Measurements from ENCODE around the gene CAPZB.

The CAPZB gene

DNA sequence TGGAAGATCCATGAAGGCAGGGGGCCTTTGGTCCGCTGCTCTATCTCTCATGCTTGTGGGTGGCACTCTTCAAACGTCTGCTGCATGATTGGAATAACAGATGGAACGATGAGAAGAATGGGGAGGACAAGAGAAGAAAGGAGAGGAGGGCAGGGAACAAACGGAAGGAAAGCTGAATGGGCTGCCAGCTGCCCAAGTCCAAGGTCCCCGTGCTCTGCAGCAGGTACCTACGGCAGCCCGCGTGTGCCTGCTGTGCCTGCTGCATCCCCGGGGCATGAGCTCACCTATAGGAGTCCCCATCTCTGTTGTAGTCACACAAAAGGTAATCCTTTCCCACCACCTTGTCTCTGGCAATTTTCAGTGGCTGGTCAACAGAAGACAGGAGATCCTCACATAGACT is 100.1 kb downstream of the CAPZB start:
- DNase-seq (ENCODE audit: low read depth), result no peak

DNA sequence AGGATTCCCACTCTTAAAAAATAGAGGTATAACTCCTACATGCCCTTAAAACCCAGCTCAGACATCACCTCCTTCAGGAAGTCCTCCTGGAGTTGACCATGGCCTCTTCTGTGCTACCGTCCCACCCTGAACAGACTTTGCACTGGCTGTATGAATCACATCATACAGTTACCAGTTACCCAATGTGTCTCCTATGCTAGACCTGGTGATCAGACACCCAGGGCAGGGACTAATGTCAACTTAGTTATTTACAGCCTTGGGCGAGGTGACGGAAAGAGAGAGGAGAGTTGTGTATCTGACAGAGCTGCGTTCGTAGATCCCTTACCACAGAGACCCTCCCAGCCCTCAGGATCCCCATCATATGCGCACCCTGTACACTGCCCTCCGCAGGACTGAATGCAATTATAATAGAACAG is 100.6 kb downstream of the CAPZB start:
- DNase-seq (ENCODE audit: low read depth), result no peak

DNA sequence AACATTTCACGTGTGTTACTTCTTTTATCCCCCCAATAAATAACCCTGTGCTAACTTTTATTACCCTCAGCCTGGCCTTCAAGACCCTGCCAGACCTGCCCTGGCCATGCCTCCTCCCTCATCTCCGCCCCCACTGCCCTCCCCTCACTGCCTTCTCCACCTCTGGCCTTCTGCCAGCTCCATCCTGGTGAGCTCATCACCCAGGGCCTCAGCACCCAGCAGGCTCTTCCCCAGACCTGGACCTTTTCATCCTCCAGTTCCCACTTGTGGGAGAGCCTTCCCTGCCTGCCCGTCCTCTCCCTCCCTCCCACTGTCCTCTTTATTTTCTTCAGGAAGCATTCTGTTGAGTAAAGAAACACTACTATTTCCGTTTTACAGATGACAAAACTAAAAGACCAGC is 101.2 kb downstream of the CAPZB start:
- no peak for DNase-seq (ENCODE audit: low read depth)

DNA sequence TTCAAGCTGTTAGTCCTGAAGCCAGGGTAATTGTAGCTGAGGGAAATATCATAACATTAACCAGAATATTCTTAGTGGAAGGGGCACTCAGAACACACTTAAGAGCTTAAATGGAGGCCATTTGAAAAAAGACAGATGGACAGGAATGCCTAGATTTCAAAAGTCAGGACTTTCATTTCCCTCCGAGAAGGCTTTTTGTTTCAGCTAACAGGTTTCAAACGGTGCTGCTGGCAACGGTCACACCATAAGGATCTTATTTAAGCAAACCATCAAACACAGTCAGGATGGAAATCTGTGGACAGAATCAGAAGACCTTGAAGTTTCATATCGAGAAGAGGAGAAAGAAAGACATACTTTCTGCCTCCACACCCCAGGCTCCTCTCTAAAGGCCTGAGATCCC is 103.1 kb downstream of the CAPZB start:
- DNase-seq (ENCODE audit: low read depth), result no peak

DNA sequence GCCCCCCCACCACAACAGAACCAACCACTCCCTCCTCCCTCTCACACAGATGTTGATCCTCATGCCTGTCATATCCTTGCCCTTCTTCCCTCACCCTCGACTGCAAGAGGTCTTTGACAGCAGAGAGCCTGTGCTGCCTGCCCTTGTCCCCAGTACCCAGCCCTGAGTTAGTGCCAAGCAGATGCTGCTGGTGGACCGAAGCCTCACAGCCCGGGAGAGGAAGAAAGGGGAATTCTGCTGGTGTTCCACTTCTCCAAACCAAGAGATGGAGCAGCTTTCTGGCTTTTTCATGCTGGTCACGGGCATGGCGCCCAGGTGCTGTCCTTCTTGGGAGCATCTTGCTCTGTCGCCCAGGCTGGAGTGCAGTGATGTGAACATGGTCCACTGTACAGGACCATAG is 104.1 kb downstream of the CAPZB start:
- no peak for DNase-seq (ENCODE audit: low read depth)

DNA sequence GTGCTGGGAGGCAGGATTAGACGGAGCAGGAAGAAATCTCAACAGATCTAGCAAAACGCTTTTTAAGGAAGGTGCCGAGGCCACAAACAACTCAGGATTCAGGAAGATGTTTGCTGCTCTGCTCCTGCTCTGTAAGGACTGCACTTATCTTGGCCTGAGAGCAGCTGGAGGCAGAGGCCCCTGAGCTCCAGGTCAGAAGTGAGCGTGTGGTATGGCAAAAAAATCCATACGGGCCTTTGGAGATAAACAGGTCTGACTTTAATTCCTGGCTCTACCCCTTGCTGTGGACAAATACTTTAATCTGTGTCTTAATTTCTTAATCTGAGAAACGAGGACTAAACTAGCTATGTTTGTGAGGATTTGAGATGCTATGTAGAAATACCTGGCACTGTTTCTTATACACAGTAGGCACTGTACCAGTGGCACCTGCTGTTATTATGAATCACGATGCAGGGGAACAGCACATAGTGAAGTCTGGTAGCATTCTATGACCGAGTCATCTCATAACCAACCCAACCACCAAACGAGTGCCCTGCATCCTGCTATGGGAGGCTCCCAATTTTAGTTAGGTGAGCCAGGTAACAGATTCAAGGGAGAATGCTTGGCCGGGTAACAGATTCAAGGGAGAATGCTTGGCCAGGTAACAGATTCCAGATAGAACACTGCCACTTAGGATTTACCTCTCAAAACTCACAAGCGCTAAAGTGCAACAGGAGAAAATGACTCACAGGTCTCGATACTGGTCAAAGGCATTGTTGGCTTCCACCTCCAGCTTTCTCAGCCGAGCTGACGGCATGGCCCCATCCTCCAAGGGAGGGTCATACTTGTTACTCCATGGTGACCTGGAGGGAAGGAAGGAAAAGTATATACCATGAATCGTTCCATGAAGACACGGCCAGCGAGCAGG is 107.3 kb downstream of the CAPZB start:
- no peak for DNase-seq (ENCODE audit: low read depth)

DNA sequence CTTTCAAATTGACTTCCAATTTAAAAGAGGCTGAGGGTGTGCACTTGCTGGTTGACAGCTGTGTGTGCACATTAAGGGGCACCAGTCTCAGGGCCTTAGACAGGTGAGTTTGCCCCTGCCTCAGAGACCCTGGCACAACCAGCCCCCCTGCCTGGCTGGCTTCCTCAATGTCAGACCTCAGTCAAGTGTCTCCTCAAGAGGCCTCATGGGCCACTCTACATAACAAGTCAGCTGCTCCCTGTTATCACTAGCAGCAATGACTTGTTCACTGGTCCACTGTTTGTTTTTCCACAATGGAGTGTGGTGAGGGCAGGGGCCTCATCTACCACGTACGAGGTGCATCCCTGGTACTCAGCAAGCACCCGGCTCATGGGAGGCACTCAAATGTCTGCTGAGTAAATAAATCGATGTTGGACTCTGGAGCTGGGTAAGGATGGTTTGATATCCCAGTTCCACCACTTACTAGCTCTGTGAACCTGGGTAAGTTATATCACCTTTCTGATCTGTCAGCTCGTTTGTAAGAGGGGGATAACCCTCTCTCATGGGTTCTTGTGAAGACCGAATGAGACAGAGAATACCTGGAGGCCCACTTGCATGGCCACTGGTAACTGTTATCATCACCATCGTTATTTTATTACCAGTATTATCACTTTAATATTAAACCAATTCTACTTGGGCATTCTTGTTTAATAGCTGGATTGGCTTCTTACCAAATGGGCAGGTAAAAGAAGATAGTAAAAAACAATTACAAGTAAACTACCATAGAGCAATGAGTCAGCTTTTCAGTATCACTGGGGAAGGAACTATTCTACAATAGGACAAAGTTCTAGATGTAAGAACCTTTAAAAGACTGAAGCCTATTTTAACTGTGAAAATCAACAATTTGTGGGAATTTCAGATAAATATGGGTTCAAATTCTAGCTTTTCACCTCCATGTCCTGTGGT is 108.6 kb downstream of the CAPZB start:
- DNase-seq (ENCODE audit: low read depth), result no peak

DNA sequence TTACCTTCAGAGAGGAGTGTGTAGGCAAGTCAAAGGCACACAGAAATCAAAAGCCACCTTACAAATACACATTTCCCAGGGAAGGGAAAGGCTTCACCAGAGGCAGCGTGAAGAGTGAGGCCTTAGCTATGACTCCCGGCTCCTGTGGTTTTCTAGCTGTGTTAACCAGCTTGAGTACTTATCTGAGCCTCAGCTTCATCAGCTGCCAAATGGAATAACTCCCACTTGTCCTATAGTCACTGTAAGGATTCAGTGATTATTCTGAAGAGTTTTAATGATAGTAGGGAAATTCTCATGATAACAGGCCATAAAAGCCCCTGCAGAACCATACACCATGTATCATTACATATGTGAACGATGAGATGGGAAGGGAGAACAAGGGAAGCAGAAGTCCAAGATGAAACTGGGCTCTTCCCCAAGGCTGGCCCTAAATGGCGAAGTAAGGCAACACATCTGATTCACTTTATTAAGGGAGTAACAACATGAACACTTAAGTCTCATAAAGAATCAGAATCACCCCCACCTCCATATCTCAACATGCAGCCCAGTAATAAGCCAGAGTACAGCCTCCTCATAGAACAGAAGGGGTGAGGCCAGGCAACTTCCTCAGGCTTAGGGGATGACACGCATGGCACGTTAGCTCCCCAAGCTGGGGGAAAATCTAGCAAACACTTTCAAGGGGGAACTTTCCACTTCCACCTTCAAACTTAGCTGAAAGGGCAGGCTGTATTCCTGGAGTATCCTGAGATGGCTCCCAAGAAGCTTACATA is 109.5 kb downstream of the CAPZB start:
- no peak for DNase-seq (ENCODE audit: low read depth)

DNA sequence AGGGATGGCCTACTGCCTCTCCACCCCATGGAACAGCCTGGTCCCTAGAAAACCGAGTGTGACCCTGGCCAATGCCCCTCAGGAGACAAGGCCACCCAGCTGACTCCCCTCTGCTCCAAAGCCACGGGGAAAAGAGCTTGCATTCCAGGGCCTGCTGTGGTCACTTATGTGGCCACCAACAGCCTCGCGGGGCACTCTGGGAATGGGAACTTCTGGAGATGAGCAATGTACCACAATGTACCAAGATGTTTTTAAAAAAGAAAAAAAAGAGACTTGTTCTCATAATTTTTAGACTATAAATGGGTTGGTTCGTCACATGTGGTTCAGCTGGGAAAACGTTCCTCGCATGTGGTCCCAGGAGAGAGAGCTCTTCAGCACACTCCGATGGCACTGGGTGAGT is 110.4 kb downstream of the CAPZB start:
- no peak for DNase-seq (ENCODE audit: low read depth)

DNA sequence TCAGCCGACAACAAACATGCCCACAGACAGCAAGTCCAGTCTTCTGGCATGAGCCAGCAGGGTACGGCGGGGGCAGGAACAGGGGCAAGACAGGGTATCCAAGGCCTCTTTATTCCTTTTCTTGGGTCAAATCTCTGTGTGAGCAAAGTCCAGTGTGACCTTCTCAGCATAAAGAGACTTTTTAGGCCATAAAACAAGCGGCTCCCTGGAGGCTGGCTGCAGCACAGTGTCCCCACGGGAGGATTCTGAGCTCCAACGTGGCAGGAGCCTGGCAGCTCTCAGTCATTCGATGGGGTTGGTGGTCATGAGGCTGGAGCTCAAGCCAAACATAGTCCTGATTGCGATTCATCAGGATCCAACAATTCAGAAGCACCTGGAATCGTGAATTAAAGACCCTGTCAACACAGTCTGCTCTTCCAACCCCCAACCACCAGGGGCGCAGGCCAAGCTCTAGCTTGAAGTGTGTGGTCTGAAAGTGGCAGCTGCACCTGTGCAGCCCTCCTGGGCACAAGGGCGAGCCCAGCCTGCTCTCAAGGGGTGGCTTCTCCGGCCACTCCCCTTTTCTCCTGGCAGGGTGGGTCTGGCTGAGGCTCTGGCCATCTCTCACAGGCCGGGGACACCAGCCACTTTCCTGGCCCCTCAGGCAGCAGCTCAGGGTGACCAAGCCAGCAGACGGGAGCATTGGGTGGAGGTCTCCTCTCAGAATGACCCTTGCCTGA is 111.1 kb downstream of the CAPZB start:
- no peak for DNase-seq (ENCODE audit: low read depth)

DNA sequence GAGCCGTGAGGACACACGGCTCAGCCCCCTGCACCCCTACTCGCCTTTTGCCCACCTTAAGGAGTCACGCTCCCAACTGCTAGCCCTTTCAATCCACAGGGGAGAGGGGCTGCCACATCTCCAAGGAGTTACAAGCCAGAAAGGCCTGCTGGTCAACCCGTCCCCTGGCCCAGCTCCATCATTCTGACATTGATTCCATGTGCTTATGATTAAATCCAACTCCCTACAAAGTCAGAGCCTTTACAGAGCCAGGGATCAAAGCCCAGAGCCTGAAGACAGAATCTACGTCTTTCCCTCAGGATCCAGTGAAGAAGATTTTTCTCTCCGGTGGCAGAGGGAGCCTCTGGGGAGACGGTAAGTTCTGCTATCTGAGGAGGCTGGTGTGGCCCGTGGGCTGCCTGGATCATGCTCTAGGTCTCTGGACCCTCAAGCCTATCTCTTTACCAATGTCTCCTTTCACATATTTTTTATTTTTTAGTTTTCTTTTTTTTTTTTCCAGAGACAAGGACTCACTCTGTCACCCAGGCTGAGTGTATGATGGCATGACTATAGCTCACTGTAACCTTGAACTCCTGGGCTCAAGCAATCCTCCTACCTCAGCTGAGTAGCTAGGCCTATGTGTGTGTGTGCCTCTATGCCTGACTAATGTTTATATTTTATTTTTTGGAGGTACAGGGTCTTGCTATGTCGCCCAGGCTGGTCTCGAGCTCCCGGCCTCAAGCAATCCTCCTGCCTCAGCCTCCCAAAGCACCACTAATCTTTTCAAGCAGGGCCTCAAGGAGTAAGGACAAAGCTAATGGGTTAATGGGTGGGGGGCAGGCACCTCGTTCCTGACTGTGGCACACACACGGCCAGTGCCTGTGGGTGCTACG is 111.9 kb downstream of the CAPZB start:
- no peak for DNase-seq (ENCODE audit: low read depth)

DNA sequence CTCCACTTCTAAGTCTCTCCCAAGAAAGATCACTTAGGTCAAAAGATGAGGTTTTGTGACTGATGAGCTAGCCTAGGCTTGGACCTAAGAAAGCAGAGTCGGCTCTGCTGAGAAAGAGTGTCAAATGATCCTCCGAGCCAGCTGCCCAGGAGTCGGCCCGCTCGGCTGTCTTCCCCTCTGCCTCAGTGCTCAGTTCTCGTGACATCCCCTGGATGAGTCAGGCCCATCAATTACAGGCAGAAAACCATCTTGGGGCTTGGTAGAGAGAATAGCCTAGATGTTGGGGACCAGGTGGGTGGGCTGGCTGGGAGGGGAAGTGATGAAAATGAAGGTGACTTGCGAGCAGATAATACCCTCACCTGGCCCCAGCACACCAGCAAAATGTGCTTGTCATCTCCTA is 112.7 kb downstream of the CAPZB start:
- DNase-seq (ENCODE audit: low read depth), result no peak

DNA sequence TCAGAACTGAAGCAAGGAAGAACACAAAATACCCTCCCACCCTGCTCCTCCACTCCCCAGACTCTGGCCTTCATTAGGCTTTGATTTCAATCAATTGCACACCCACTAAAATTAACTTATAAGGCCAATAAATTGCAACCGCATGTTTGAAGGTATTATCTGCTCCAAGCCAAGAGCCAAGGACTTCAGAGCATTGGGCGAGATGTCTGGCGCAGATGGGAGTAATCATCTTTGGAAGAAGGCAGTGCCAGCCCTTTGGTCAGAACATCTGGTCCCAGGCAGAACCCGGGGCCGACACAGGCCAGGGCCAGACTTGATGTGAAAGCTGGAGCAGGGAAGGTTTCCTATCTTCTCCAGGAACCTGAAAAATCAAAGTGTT is 113.2 kb downstream of the CAPZB start:
- DNase-seq (ENCODE audit: low read depth), result no peak

DNA sequence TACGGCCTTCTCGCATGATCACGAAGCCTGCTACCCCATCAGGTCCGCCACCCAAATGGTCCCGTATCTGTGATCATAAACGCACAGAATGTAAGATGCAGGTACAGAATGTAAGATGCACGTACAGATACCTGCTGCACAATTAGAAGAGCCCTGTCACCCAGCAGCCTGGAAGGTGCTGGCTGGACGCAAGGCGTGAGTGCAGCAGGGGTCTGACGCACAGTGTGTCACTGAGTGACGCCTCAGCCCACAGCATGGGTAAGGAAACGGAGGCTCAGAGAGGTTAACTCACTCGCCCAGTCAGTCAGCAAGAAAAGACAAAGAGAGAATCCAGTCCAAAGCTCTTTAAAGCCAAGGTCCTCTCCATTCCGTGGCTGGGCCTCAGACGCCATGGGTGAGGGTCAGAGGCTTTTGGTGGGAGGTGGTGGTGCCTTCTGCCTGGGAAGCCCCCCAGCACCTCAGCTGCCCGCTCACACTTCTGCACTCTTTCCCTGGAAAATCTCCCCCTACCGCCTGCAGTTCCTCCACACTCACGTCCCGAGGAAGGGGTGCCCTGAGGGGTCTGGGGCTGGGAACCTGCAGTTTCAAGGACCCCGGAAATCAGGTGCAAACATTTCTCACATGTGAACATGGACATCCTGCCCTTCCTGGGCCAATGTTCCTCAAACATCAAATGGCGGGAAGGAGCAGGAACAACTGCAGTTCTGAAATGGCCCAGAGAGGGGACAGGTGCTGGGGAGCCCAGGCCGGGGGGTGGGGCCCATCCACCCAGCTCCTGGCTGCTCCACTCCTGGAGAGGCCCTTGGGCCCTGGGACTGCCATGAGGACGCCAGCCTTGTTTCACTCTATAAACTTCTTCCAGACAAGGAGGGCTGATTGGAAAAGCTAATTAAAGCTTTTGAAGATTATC is 113.9 kb downstream of the CAPZB start:
- no peak for DNase-seq (ENCODE audit: low read depth)

DNA sequence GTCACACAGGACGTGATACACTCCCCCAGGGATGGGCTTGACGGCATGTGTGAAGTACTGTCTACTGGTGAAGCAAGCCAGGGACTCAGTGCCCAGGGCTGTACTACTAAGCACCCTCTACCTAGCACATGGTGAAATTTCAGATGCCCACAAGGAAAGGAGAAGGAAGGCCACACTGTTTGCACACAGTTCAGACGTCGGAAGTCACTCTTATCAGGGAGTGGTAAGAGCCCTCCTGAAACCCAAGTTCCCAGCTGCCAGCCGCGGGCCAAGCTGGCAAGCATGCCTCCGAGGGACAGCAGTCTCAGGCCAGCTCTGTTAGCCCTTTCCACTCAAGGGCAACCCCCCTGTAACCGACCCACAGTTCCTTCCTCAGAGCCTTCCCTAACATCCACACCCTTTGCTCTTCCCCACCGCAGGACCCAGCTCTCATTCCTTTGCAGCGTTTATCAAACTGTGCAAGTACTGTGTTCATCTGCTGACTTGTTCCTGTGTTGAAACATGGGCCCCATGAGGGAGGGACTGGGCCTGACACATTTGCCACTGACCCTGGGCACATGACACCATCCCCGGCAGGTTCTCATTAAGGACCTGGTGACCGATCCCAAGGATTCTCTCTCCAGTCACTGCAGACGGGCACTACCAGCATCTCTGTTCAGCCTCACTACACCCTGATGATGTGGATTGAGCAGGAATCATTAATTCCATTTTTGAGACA is 114.7 kb downstream of the CAPZB start:
- no peak for DNase-seq (ENCODE audit: low read depth)

DNA sequence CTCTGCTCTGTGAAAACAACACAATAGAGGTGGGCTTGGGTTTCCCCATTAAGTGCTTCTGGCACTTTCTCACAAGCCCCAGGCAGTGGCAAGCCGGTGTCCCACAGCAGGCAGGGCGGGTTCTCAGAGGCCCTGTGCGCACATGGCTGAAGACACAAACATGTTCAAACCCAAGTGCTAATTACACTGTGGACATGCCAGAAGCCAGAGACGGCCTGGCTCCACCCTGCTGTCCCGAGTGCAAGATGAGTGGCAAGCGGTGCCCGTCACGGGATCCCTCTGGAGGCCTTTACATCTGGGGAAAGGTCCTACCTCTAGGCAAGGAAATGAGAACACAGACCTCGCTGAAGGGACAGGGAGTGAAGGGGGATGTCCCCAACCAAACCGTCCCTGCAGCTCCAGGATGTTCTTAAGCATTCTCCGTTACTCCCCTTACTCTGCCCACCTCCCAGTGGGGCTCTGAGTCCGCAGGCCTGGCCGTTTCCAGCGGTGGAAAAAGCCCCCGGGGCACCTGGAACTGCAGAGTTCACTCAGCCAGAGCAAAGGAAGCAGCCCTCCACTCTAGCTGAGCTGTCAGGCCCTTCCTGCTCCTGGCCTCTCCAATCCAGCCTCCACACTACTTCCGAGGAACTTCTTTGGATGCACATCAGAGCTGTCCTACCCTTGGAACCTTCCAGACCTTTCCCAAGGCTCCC is 115.8 kb downstream of the CAPZB start:
- DNase-seq (ENCODE audit: low read depth), result no peak

DNA sequence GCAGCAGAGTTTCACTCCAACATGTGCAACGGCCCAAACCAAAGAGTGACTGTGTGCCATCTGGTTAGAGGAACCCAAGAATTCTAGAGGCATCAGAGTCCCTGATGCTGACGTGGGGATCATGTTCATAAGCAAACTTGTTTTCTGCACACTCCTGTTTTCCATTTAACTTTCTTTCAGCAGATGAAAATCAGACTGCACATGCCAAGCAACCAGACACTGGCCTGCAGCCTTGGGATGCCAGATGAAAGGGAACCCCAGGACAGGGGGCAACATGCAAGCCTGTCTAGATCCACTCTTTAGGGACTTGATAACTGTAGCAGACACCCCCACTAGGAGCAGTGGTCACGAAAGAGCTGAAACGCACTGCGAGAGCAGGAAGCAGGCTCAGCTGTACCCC is 116.4 kb downstream of the CAPZB start:
- no peak for DNase-seq (ENCODE audit: low read depth)

DNA sequence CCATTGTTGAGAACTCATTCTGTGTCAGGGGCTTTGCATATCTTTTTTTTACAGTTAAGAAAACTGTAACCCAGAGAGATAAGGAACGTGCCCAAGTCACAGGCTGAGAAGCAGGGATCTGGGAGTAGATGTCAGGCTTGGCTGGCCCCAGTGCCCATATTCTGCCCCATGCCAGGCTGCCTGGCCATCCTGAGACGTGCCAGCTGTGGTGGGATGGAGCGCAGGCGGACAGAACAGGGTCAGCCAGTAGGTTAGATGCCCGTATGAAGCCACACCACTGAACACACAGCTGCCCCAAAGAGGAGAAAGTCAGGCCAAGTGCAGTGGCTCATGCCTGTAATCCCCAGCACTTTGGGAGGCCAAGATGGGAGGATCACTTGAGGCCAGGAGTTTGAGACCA is 117.3 kb downstream of the CAPZB start:
- no peak for DNase-seq (ENCODE audit: low read depth)

Data from non-pigmented ciliary epithelial cell (primary cell).